ENCODE results near the gene UMODL1.
A peak's percentile ranks its signal among the peaks of the same experiment; 100 is the strongest.

Gene UMODL1

GRCh38 chr21:42056996-42057689 lies 14.0 kb upstream of the UMODL1 start:
- Mint-ChIP-seq H3K36me3 (ENCODE audit: insufficient read depth) (no peaks in the 10 kb centered on the region), H3K4me1 (peaks cover 15% of the 10 kb centered on the region), H3K4me3 (no peak overlapping the region), H3K27me3 (no peaks in the 10 kb centered on the region), H3K9me3 (no peaks in the 10 kb centered on the region), H3K27ac (ENCODE audit: low read depth) (no peak overlapping the region)
- DNase-seq (ENCODE audit: low spot score in 2 of 2) (no peak), ATAC-seq (replicated peaks; ENCODE audit: extremely low read depth, poor library complexity, severe bottlenecking) (no peak)

GRCh38 chr21:42057851-42058437 lies 13.2 kb upstream of the UMODL1 start:
- H3K9me3 Mint-ChIP-seq = no peaks in the 10 kb centered on the region
- H3K4me3 Mint-ChIP-seq = no peak overlapping the region
- no peak for ATAC-seq (replicated peaks; ENCODE audit: extremely low read depth, poor library complexity, severe bottlenecking)
- H3K27ac Mint-ChIP-seq (ENCODE audit: low read depth) = no peak overlapping the region
- no peaks in the 10 kb centered on the region for H3K27me3 Mint-ChIP-seq
- no peak for DNase-seq (ENCODE audit: low spot score in 2 of 2)
- H3K4me1 Mint-ChIP-seq = peaks cover 23% of the 10 kb centered on the region
- H3K36me3 Mint-ChIP-seq (ENCODE audit: insufficient read depth) = no peaks in the 10 kb centered on the region

- Mint-ChIP-seq H3K9me3 (no peaks in the 10 kb centered on the region), H3K4me1 (peaks cover 30% of the 10 kb centered on the region), H3K4me3 (no peak overlapping the region), H3K27ac (ENCODE audit: low read depth) (no peak overlapping the region), H3K36me3 (ENCODE audit: insufficient read depth) (no peaks in the 10 kb centered on the region), H3K27me3 (no peaks in the 10 kb centered on the region)
- DNase-seq (ENCODE audit: low spot score in 2 of 2) (no peak), ATAC-seq (replicated peaks; ENCODE audit: extremely low read depth, poor library complexity, severe bottlenecking) (no peak)
Observed at GRCh38 chr21:42058631-42059111, 12.4 kb upstream of the UMODL1 start.

- peaks cover 35% of the 10 kb centered on the region for H3K4me1 Mint-ChIP-seq
- H3K36me3 Mint-ChIP-seq (ENCODE audit: insufficient read depth) = no peaks in the 10 kb centered on the region
- no peak for DNase-seq (ENCODE audit: low spot score in 2 of 2)
- no peaks in the 10 kb centered on the region for H3K9me3 Mint-ChIP-seq
- no peak for ATAC-seq (replicated peaks; ENCODE audit: extremely low read depth, poor library complexity, severe bottlenecking)
- H3K27me3 Mint-ChIP-seq = no peaks in the 10 kb centered on the region
- no peak overlapping the region for H3K4me3 Mint-ChIP-seq
- H3K27ac Mint-ChIP-seq (ENCODE audit: low read depth) = no peak overlapping the region
Observed at GRCh38 chr21:42059141-42059540, 12.0 kb upstream of the UMODL1 start.

- peaks cover 41% of the 10 kb centered on the region for H3K4me1 Mint-ChIP-seq
- no peaks in the 10 kb centered on the region for H3K27me3 Mint-ChIP-seq
- no peaks in the 10 kb centered on the region for H3K9me3 Mint-ChIP-seq
- ATAC-seq (replicated peaks; ENCODE audit: extremely low read depth, poor library complexity, severe bottlenecking) (no peak), DNase-seq (ENCODE audit: low spot score in 2 of 2) (no peak)
- no peaks in the 10 kb centered on the region for H3K36me3 Mint-ChIP-seq (ENCODE audit: insufficient read depth)
- H3K4me3 Mint-ChIP-seq = no peak overlapping the region
- H3K27ac Mint-ChIP-seq (ENCODE audit: low read depth) = no peak overlapping the region
Observed at GRCh38 chr21:42059721-42060120, 11.4 kb upstream of the UMODL1 start.

GRCh38 chr21:42060166-42060565 lies 11.0 kb upstream of the UMODL1 start:
- no peak for ATAC-seq (replicated peaks; ENCODE audit: extremely low read depth, poor library complexity, severe bottlenecking)
- no peak overlapping the region for H3K27ac Mint-ChIP-seq (ENCODE audit: low read depth)
- no peak overlapping the region for H3K4me3 Mint-ChIP-seq
- no peaks in the 10 kb centered on the region for H3K36me3 Mint-ChIP-seq (ENCODE audit: insufficient read depth)
- no peaks in the 10 kb centered on the region for H3K27me3 Mint-ChIP-seq
- no peak for DNase-seq (ENCODE audit: low spot score in 2 of 2)
- H3K4me1 Mint-ChIP-seq = peaks cover 41% of the 10 kb centered on the region
- no peaks in the 10 kb centered on the region for H3K9me3 Mint-ChIP-seq

- Mint-ChIP-seq H3K9me3 (no peaks in the 10 kb centered on the region), H3K4me3 (peak overlapping the region; percentile 82), H3K27ac (ENCODE audit: low read depth) (peak overlapping the region; percentile 96), H3K4me1 (peaks cover 41% of the 10 kb centered on the region), H3K27me3 (no peaks in the 10 kb centered on the region), H3K36me3 (ENCODE audit: insufficient read depth) (no peaks in the 10 kb centered on the region)
- ATAC-seq (replicated peaks; ENCODE audit: extremely low read depth, poor library complexity, severe bottlenecking) (no peak), DNase-seq (ENCODE audit: low spot score in 2 of 2) (no peak)
Observed at GRCh38 chr21:42061195-42061985, 9.7 kb upstream of the UMODL1 start.

- peaks cover 41% of the 10 kb centered on the region for H3K4me1 Mint-ChIP-seq
Observed at GRCh38 chr21:42061986-42062235, 9.2 kb upstream of the UMODL1 start.

GRCh38 chr21:42062236-42063022 lies 8.7 kb upstream of the UMODL1 start:
- Mint-ChIP-seq H3K9me3 (no peaks in the 10 kb centered on the region), H3K4me3 (peak overlapping the region; percentile 82), H3K36me3 (ENCODE audit: insufficient read depth) (no peaks in the 10 kb centered on the region), H3K4me1 (peaks cover 41% of the 10 kb centered on the region), H3K27ac (ENCODE audit: low read depth) (peak overlapping the region; percentile 96), H3K27me3 (no peaks in the 10 kb centered on the region)
- DNase-seq (ENCODE audit: low spot score in 2 of 2) = peak; percentile 87 to 94
- ATAC-seq (replicated peaks; ENCODE audit: extremely low read depth, poor library complexity, severe bottlenecking) = peak; percentile 87

More at GRCh38 chr21:42061986-42062235, 9.2 kb upstream of the UMODL1 start:
- ATAC-seq (replicated peaks; ENCODE audit: extremely low read depth, poor library complexity, severe bottlenecking) (no peak), DNase-seq (ENCODE audit: low spot score in 2 of 2) (no peak)
- Mint-ChIP-seq H3K27me3 (no peaks in the 10 kb centered on the region), H3K36me3 (ENCODE audit: insufficient read depth) (no peaks in the 10 kb centered on the region), H3K9me3 (no peaks in the 10 kb centered on the region), H3K27ac (ENCODE audit: low read depth) (peak overlapping the region; percentile 96), H3K4me3 (peak overlapping the region; percentile 82)

- ATAC-seq (replicated peaks; ENCODE audit: extremely low read depth, poor library complexity, severe bottlenecking) = no peak
- DNase-seq (ENCODE audit: low spot score in 2 of 2) = peak in 1 of 2 donors; percentile 25
Observed at GRCh38 chr21:42063191-42063570, 7.9 kb upstream of the UMODL1 start.

GRCh38 chr21:42063571-42064521 lies 7.3 kb upstream of the UMODL1 start:
- Mint-ChIP-seq H3K27ac (ENCODE audit: low read depth) (peak overlapping the region; percentile 96), H3K4me3 (peak overlapping the region; percentile 82), H3K27me3 (no peaks in the 10 kb centered on the region), H3K9me3 (no peaks in the 10 kb centered on the region), H3K36me3 (ENCODE audit: insufficient read depth) (no peaks in the 10 kb centered on the region), H3K4me1 (peaks cover 47% of the 10 kb centered on the region)
- peak; percentile 31 to 34 for DNase-seq (ENCODE audit: low spot score in 2 of 2)
- ATAC-seq (replicated peaks; ENCODE audit: extremely low read depth, poor library complexity, severe bottlenecking) = no peak

More at GRCh38 chr21:42063191-42063570, 7.9 kb upstream of the UMODL1 start:
- no peaks in the 10 kb centered on the region for H3K9me3 Mint-ChIP-seq
- H3K27me3 Mint-ChIP-seq = no peaks in the 10 kb centered on the region
- peak overlapping the region; percentile 96 for H3K27ac Mint-ChIP-seq (ENCODE audit: low read depth)
- no peaks in the 10 kb centered on the region for H3K36me3 Mint-ChIP-seq (ENCODE audit: insufficient read depth)
- H3K4me3 Mint-ChIP-seq = peak overlapping the region; percentile 82
- peaks cover 41% of the 10 kb centered on the region for H3K4me1 Mint-ChIP-seq
